ENCODE data around the gene LGI4. TPM values are rescaled to one million over a fixed set of nuclear protein-coding genes. Genes with fewer than 3 reads are reported as not detected.

LGI4 gene
- total RNA-seq, 1 experiment from 2014 or later = 3.2 TPM

DNA sequence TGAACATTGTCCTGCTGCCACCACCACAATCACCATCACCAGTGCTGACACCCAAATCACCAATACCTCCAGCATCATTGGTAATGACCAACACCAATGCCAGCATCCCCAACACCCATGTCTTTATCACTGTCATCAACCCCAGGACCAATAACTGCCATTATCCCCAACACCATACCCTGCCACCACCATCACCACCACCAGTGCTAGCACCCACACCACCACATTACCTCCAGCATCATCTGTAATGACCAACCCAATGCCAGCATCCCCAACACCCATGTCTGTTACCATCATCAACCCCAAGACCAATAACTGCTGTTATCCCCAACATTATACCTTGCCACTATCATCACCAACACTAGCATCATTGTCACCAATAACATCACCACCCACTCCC, 2.6 kb downstream of the LGI4 start:
- Mint-ChIP-seq H3K27ac (no peak overlapping the region), H3K4me1 (peaks cover 9 to 10% of the 10 kb centered on the region in 2 experiments), H3K4me3 (no peak overlapping the region), H3K9me3 (no peaks in the 10 kb centered on the region; a peak in 1 of 5 replicates), H3K36me3 (ENCODE audit: insufficient read depth in 1 of 3, low read depth in 3 of 3) (no peaks in the 10 kb centered on the region), H3K27me3 (ENCODE audit: low read depth) (peaks cover 10% of the 10 kb centered on the region)
- H4K5ac ChIP-seq (ENCODE audit: insufficient read length, low read depth, low read length) = no peak overlapping the region
- H2AK5ac ChIP-seq (ENCODE audit: insufficient read length, low read length) = no peak overlapping the region
- no peaks in the 10 kb centered on the region for H3K79me2 ChIP-seq (ENCODE audit: insufficient read depth, low read length)
- H3K27me3 ChIP-seq (ENCODE audit: insufficient read depth, low read length) = no peaks in the 10 kb centered on the region; the same call in 1 of the 2 replicates
- H3K9me3 ChIP-seq (ENCODE audit: control insufficient read depth, low read depth, low read length) = no peaks in the 10 kb centered on the region
- H2BK12ac ChIP-seq (ENCODE audit: insufficient read length, low read depth, low read length) = no peak overlapping the region
- H3K56ac ChIP-seq (ENCODE audit: insufficient read length, low read depth, low read length) = no peak overlapping the region
- no peak overlapping the region for H3K4me2 ChIP-seq (ENCODE audit: insufficient read depth, insufficient read length, low read length)
- no peaks in the 10 kb centered on the region for H3K4me1 ChIP-seq (ENCODE audit: insufficient read depth, low read length)
- H4K20me1 ChIP-seq (ENCODE audit: control insufficient read depth, insufficient read depth, insufficient read length) = no peaks in the 10 kb centered on the region
- TF ChIP-seq, protein P1, sequence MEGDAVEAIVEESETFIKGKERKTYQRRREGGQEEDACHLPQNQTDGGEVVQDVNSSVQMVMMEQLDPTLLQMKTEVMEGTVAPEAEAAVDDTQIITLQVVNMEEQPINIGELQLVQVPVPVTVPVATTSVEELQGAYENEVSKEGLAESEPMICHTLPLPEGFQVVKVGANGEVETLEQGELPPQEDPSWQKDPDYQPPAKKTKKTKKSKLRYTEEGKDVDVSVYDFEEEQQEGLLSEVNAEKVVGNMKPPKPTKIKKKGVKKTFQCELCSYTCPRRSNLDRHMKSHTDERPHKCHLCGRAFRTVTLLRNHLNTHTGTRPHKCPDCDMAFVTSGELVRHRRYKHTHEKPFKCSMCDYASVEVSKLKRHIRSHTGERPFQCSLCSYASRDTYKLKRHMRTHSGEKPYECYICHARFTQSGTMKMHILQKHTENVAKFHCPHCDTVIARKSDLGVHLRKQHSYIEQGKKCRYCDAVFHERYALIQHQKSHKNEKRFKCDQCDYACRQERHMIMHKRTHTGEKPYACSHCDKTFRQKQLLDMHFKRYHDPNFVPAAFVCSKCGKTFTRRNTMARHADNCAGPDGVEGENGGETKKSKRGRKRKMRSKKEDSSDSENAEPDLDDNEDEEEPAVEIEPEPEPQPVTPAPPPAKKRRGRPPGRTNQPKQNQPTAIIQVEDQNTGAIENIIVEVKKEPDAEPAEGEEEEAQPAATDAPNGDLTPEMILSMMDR (conservative IDR thresholded peaks at IDR 0.05) = no peak
- no peak overlapping the region for H4K8ac ChIP-seq (replicated peaks; ENCODE audit: insufficient read length, low read depth, low read length)
- no peak overlapping the region for H2BK5ac ChIP-seq (ENCODE audit: insufficient read length, low read length)
- no peak overlapping the region for H3K27ac ChIP-seq (ENCODE audit: insufficient read length, low read depth, low read length)
- no peak overlapping the region for H3T11ph ChIP-seq (ENCODE audit: low read length)
- H2AFZ ChIP-seq (ENCODE audit: low read length) = no peak overlapping the region
- no peak overlapping the region for H4K91ac ChIP-seq (ENCODE audit: insufficient read length, low read depth, low read length)
- no peak overlapping the region for H3K4ac ChIP-seq (ENCODE audit: low read depth, low read length)
- DNase-seq = no peak
- no peak overlapping the region for H3K9ac ChIP-seq (ENCODE audit: extremely low read depth, insufficient read length, low read length)
- no peak overlapping the region for H3K14ac ChIP-seq (ENCODE audit: insufficient read depth, low read length)
- no peak overlapping the region for H3K18ac ChIP-seq (ENCODE audit: insufficient read length, low read depth, low read length)
- no peak overlapping the region for H2BK120ac ChIP-seq (ENCODE audit: low read depth, low read length, poor library complexity, severe bottlenecking)
- H3K23me2 ChIP-seq (ENCODE audit: insufficient read length, low read depth, low read length, poor library complexity, severe bottlenecking) = no peaks in the 10 kb centered on the region
- H2BK15ac ChIP-seq (ENCODE audit: low read depth, low read length) = no peak overlapping the region
- H3K79me1 ChIP-seq (ENCODE audit: insufficient read depth, low read depth, low read length, poor library complexity, severe bottlenecking) = no peaks in the 10 kb centered on the region
- H2BK20ac ChIP-seq (ENCODE audit: low read depth, low read length, poor library complexity, severe bottlenecking) = no peak overlapping the region
- H3K23ac ChIP-seq (ENCODE audit: insufficient read length, low read depth, low read length) = no peak overlapping the region
